ENCODE results near the gene FUT3.

FUT3 gene

GRCh38 chr19:5882421-5882968 is 31.2 kb upstream of the FUT3 start:
- TF ChIP-seq, protein P1, sequence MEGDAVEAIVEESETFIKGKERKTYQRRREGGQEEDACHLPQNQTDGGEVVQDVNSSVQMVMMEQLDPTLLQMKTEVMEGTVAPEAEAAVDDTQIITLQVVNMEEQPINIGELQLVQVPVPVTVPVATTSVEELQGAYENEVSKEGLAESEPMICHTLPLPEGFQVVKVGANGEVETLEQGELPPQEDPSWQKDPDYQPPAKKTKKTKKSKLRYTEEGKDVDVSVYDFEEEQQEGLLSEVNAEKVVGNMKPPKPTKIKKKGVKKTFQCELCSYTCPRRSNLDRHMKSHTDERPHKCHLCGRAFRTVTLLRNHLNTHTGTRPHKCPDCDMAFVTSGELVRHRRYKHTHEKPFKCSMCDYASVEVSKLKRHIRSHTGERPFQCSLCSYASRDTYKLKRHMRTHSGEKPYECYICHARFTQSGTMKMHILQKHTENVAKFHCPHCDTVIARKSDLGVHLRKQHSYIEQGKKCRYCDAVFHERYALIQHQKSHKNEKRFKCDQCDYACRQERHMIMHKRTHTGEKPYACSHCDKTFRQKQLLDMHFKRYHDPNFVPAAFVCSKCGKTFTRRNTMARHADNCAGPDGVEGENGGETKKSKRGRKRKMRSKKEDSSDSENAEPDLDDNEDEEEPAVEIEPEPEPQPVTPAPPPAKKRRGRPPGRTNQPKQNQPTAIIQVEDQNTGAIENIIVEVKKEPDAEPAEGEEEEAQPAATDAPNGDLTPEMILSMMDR (conservative IDR thresholded peaks at IDR 0.05; ENCODE audit: low read depth, low read length), result no peak
- H2AFZ ChIP-seq (ENCODE audit: low read depth), result no peak overlapping the region
- no peaks in the 10 kb centered on the region for H3K79me2 ChIP-seq (ENCODE audit: insufficient read depth, low read depth)
- no peaks in the 10 kb centered on the region for H4K20me1 ChIP-seq (ENCODE audit: insufficient read depth)
- no peaks in the 10 kb centered on the region for H3K36me3 ChIP-seq (ENCODE audit: insufficient read depth)
- no peak overlapping the region for H3K27ac ChIP-seq
- H3K4me3 ChIP-seq (IDR thresholded peaks at IDR 0.05; ENCODE audit: insufficient read depth, low read depth, low read length), result no peak overlapping the region
- no peaks in the 10 kb centered on the region for H3K4me1 ChIP-seq (ENCODE audit: low read depth, poor library complexity, severe bottlenecking)
- H3K9ac ChIP-seq, result no peak overlapping the region
- peaks cover 55% of the 10 kb centered on the region for H3K27me3 ChIP-seq (ENCODE audit: insufficient read depth, low read depth)
- H3K4me2 ChIP-seq, result no peak overlapping the region

- Histone ChIP-seq H3K9ac (no peak overlapping the region), H3K4me3 (IDR thresholded peaks at IDR 0.05; ENCODE audit: insufficient read depth, low read depth, low read length) (no peak overlapping the region), H3K4me2 (no peak overlapping the region), H3K27ac (no peak overlapping the region), H2AFZ (ENCODE audit: low read depth) (no peak overlapping the region), H3K4me1 (ENCODE audit: low read depth, poor library complexity, severe bottlenecking) (no peaks in the 10 kb centered on the region), H3K27me3 (ENCODE audit: insufficient read depth, low read depth) (peaks cover 49% of the 10 kb centered on the region), H3K36me3 (ENCODE audit: insufficient read depth) (no peaks in the 10 kb centered on the region), H4K20me1 (ENCODE audit: insufficient read depth) (no peaks in the 10 kb centered on the region), H3K79me2 (ENCODE audit: insufficient read depth, low read depth) (no peaks in the 10 kb centered on the region)
- TF ChIP-seq, protein P1 (conservative IDR thresholded peaks at IDR 0.05; ENCODE audit: low read depth, low read length), result no peak
Observed at GRCh38 chr19:5881543-5882299, 30.5 kb upstream of the FUT3 start.

DNA sequence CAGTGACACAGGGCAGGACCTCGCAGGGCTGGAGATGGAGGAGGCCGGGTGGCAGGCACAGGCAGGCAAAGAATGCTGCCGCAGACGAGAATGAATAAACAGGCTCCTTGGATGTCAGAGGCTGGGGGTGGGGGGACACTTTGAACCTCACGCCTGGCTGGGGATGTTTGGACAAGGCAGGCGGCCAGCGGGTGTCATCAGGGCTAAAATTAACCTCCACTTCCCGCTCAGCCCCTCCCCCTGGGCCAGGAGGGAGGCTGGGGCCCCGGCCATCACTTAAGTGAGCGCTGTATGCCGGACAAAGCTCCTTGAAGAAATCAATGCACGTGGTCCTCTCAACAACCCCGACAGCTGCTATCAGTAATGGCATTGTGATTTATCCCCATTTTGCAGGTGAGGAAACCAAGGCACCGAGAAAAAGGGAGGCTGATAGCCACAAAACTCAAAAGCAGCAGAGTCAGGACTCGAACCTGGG is 29.4 kb upstream of the FUT3 start:
- Histone ChIP-seq H3K4me3 (IDR thresholded peaks at IDR 0.05; ENCODE audit: insufficient read depth, low read depth, low read length) (no peak overlapping the region), H4K20me1 (ENCODE audit: insufficient read depth) (no peaks in the 10 kb centered on the region), H2AFZ (ENCODE audit: low read depth) (no peak overlapping the region), H3K4me2 (no peak overlapping the region), H3K79me2 (ENCODE audit: insufficient read depth, low read depth) (no peaks in the 10 kb centered on the region), H3K36me3 (ENCODE audit: insufficient read depth) (no peaks in the 10 kb centered on the region), H3K4me1 (ENCODE audit: low read depth, poor library complexity, severe bottlenecking) (no peaks in the 10 kb centered on the region), H3K9ac (no peak overlapping the region), H3K27me3 (ENCODE audit: insufficient read depth, low read depth) (peaks cover 48% of the 10 kb centered on the region), H3K27ac (no peak overlapping the region)
- TF ChIP-seq, protein P1 (conservative IDR thresholded peaks at IDR 0.05; ENCODE audit: low read depth, low read length), result no peak

DNA sequence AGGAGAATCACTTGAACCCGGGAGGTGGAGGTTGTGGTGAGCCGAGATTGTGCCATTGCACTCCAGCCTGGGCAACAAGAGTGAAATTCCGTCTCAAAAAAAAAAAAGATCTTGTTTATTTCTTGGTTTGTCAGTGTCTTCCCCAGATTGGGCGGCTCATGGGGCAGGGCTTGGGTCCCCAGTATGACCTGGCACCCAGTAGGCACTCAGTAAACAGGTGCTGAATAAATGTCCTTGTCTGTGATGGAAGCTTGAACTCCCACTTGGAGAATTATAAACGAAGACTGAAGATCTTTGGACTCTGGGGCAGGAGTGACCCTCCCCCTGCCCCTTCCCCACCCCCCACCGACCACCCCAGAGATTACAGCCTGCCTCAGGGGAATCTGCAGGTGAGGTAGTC is 28.9 kb upstream of the FUT3 start:
- Histone ChIP-seq H3K79me2 (ENCODE audit: insufficient read depth, low read depth) (no peaks in the 10 kb centered on the region), H2AFZ (ENCODE audit: low read depth) (no peak overlapping the region), H3K27me3 (ENCODE audit: insufficient read depth, low read depth) (peaks cover 45% of the 10 kb centered on the region), H3K4me1 (ENCODE audit: low read depth, poor library complexity, severe bottlenecking) (no peaks in the 10 kb centered on the region), H3K4me3 (IDR thresholded peaks at IDR 0.05; ENCODE audit: insufficient read depth, low read depth, low read length) (no peak overlapping the region), H3K27ac (no peak overlapping the region), H3K36me3 (ENCODE audit: insufficient read depth) (no peaks in the 10 kb centered on the region), H3K4me2 (no peak overlapping the region), H4K20me1 (ENCODE audit: insufficient read depth) (no peaks in the 10 kb centered on the region), H3K9ac (no peak overlapping the region)
- TF ChIP-seq, protein P1 (conservative IDR thresholded peaks at IDR 0.05; ENCODE audit: low read depth, low read length), result no peak
